Upper lobe of left lung (tissue), 6 donors: ENCODE data around the gene TUBB2A. TPM values are rescaled to one million over a fixed set of nuclear protein-coding genes. Genes with fewer than 3 reads are reported as not detected.

ENCODE experiments used
- ATAC-seq, 2 donors: fragments of 200-7000 bp; cut with Tn5 transposase; one replicate each; pipeline ENCODE4 v1.9.1; 2022; ENCODE audit warnings: mild to moderate bottlenecking in 2 of 2, moderate library complexity in 2 of 2; ENCODE audit not compliant: low FRiP score in 2 of 2
- DNase-seq, 2 donors: peaks; one replicate each; pipeline ENCODE4 v3.0.0-alpha.2; 2019 to 2020
- H3K27ac ChIP-seq, 4 donors: fragments of 200-600 bp; sonication (generic); one replicate each; pipeline ENCODE4 v1.5.1; 2016 to 2019
- H3K27me3 ChIP-seq, 4 donors: fragments of 200-600 bp; sonication (generic); one replicate each; pipeline ENCODE4 v1.5.1; 2017 to 2019
- H3K36me3 ChIP-seq, 4 donors: fragments of 200-600 bp; sonication (generic); one replicate each; pipeline ENCODE4 v1.5.1; 2016 to 2019
- H3K4me1 ChIP-seq, 4 donors: fragments of 200-600 bp; sonication (generic); one replicate each; pipeline ENCODE4 v1.5.1; 2018 to 2019
- H3K4me3 ChIP-seq, 4 donors: fragments of 200-600 bp; sonication (generic); one replicate each; pipeline ENCODE4 v1.5.1; 2017 to 2019; ENCODE audit warnings: mild to moderate bottlenecking in 2 of 4, moderate library complexity in 1 of 4
- H3K9me3 ChIP-seq, 4 donors: fragments of 200-600 bp; sonication (generic); one replicate each; pipeline ENCODE4 v1.5.1; 2018 to 2019
- EP300 ChIP-seq, 4 donors: sonication (generic); formaldehyde crosslinking; IDR thresholded peaks; one replicate each; pipeline ENCODE4 v1.5.1; 2017; ENCODE audit warnings: antibody characterized with exemption in 4 of 4, control low read depth in 2 of 4
- POLR2A ChIP-seq, 4 donors: fragments of 450-650 bp; IDR thresholded peaks; one replicate each; pipeline ENCODE4 v1.5.1; 2016 to 2017; ENCODE audit warnings: antibody characterized with exemption in 4 of 4, mild to moderate bottlenecking in 2 of 4
- POLR2AphosphoS5 ChIP-seq, 2 donors: sonication (generic); formaldehyde crosslinking; IDR thresholded peaks; one replicate each; pipeline ENCODE4 v1.5.1; 2017; ENCODE audit warnings: antibody characterized with exemption in 2 of 2
- WGBS, 2 donors: methylation state at CpG; one replicate each; pipeline ENCODE4 v1.1.5; 2017 to 2018; 5-methylcytosine and 5-hydroxymethylcytosine counted together
- total RNA-seq, 6 donors: library from RNA; depleted of rRNA in 4 of 6; stranded (reverse); fragments of >200 nt in 4 of 6; gene quantifications; one replicate each; pipeline versions ENCODE4 v1.1.0 to v1.2.1, GENCODE V29; 2016 to 2021
- TF ChIP-seq, protein P1 (sequence below), 6 experiments: fragments of 450-650 bp in 4 of 6; fragments of 200-600 bp in 2 of 6; sonication (generic) in 2 of 6; IDR thresholded peaks; one replicate each; pipeline ENCODE4 v1.5.1; 2016 to 2019; ENCODE audit warnings: antibody characterized with exemption in 6 of 6
- donor health status: DM: no; HTN: no; CAD: no; lungs with moderate emphysema.
- donor health status: DM: no; HTN: yes; CAD: no; lungs with severe emphysema.

TUBB2A gene
- total RNA-seq = 10 to 100 TPM in 5 of 6 donors, 1 to 10 TPM in 1; 6.3 to 29.5 (median 15.1) TPM

DNA sequence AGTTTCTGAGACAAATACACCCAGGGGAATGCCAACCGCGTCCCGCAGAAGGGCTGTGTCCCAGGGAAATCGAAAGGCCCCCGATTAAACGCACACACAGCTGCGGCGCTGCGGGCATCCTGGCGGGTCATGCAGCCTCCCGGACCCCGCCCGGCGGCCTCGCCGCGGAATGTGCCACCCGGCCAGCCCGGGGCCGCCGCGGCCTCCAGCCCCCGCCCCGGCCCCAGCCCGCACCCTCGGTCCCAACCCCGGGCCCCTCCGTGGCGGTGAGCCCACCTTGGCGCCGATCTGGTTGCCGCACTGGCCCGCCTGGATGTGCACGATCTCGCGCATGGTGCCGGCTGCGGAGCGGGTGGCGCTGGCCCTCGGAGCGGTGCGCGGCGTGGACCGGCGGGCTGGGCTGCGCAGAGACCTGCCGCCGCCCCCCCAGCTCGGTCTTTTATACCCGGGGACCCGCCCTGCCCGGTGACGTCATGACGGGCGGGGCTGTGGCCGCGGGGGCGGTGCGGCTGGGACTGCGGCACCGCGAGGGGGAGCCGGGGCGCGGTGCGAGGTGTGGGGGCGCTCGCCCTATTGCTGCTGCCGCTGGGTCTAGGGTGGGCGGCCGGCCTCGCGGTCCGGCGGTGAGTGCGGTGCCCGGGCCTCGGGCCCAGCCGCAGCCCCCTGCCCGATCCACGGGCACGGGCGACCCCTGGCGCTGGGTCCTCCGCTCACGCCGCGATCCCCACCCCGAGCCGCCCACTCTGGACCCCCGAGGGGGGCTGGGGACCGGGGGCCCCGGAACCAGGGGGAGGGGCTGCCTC is at the start of gene TUBB2A:
Gene TUBB2A (minus strand): TSS at position 414 of the 803 bp plus-strand sequence. CDS start 81 bp downstream, at position 333.
- 0% methylated on average over 15 to 24 of the region's 95 CpGs for WGBS, 2 donors
- H3K27me3 ChIP-seq = no peaks in the 10 kb centered on the region
- peak within 1 kb of the TSS; percentile 86 to 97 (median 94) for H3K27ac ChIP-seq
- H3K36me3 ChIP-seq = peaks cover 0 to 18% (median 0%) of the 10 kb centered on the region in 4 donors
- DNase-seq (peak; percentile 86 to 97), ATAC-seq (peak; percentile 88 to 95)
- TF ChIP-seq EP300 (IDR thresholded peaks at IDR 0.05) = peak in 1 of 4 donors; percentile 66
- peak; percentile 37 to 99 (median 97) for TF ChIP-seq POLR2A (IDR thresholded peaks at IDR 0.05)
- TF ChIP-seq, protein P1, sequence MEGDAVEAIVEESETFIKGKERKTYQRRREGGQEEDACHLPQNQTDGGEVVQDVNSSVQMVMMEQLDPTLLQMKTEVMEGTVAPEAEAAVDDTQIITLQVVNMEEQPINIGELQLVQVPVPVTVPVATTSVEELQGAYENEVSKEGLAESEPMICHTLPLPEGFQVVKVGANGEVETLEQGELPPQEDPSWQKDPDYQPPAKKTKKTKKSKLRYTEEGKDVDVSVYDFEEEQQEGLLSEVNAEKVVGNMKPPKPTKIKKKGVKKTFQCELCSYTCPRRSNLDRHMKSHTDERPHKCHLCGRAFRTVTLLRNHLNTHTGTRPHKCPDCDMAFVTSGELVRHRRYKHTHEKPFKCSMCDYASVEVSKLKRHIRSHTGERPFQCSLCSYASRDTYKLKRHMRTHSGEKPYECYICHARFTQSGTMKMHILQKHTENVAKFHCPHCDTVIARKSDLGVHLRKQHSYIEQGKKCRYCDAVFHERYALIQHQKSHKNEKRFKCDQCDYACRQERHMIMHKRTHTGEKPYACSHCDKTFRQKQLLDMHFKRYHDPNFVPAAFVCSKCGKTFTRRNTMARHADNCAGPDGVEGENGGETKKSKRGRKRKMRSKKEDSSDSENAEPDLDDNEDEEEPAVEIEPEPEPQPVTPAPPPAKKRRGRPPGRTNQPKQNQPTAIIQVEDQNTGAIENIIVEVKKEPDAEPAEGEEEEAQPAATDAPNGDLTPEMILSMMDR (IDR thresholded peaks at IDR 0.05) = peak; percentile 50 to 86 (median 80)
- TF ChIP-seq POLR2AphosphoS5 (IDR thresholded peaks at IDR 0.05) = peak; percentile 93 to 96
- H3K9me3 ChIP-seq = no peaks in the 10 kb centered on the region
- peak within 1 kb of the TSS; percentile 68 to 96 (median 79) for H3K4me3 ChIP-seq
- H3K4me1 ChIP-seq = peaks cover 0 to 23% (median 5%) of the 10 kb centered on the region in 4 donors

- no peak for TF ChIP-seq POLR2A (IDR thresholded peaks at IDR 0.05)
- TF ChIP-seq EP300 (IDR thresholded peaks at IDR 0.05) = no peak
- TF ChIP-seq, protein P1 (IDR thresholded peaks at IDR 0.05) = no peak
- TF ChIP-seq POLR2AphosphoS5 (IDR thresholded peaks at IDR 0.05) = no peak
- DNase-seq (no peak), ATAC-seq (no peak)
Measured at GRCh38 chr6:3206339-3207015, 49.1 kb upstream of the TUBB2A start.

DNA sequence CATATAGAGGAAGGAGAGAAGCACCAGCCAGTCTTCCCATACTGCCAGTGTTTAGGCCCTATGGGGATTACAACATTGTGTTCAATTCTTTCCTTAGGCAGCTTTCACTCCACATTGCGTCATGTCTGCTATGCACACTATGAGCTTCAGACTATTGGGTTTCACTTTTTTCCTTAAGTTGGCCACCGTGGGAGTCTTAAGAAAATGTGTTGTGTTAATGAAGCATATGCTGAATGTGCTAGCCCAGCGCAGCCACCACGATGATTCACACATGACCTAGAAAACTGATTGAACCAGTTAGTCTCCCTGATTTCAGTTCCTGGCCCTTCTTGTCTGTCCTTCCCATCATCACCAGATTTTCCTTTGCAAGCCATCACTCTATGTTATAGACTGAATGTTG is 48.6 kb upstream of the TUBB2A start:
- no peak overlapping the region for H3K27ac ChIP-seq
- no peak overlapping the region for H3K4me3 ChIP-seq
- TF ChIP-seq POLR2A (IDR thresholded peaks at IDR 0.05) (no peak), POLR2AphosphoS5 (IDR thresholded peaks at IDR 0.05) (no peak)
- TF ChIP-seq, protein P1 (IDR thresholded peaks at IDR 0.05) = no peak
- ATAC-seq = peak in 1 of 2 donors; percentile 55
- H3K9me3 ChIP-seq = no peaks in the 10 kb centered on the region
- no peaks in the 10 kb centered on the region for H3K36me3 ChIP-seq
- 88 to 94% methylated on average over 4 of the region's 4 CpGs for WGBS, 2 donors
- DNase-seq = no peak
- H3K4me1 ChIP-seq = peaks cover 0 to 3% (median 0%) of the 10 kb centered on the region in 4 donors
- no peaks in the 10 kb centered on the region for H3K27me3 ChIP-seq

More at GRCh38 chr6:3206339-3207015, 49.1 kb upstream of the TUBB2A start:
- Histone ChIP-seq H3K36me3 (no peaks in the 10 kb centered on the region), H3K27me3 (no peaks in the 10 kb centered on the region), H3K4me3 (no peak overlapping the region), H3K4me1 (peaks cover 0 to 3% (median 0%) of the 10 kb centered on the region in 4 donors), H3K9me3 (no peaks in the 10 kb centered on the region), H3K27ac (no peak overlapping the region)
- 92 to 94% methylated on average over 7 of the region's 7 CpGs for WGBS, 2 donors

- ATAC-seq (no peak), DNase-seq (no peak)
- Histone ChIP-seq H3K27ac (no peak overlapping the region), H3K9me3 (no peaks in the 10 kb centered on the region), H3K27me3 (no peaks in the 10 kb centered on the region), H3K36me3 (no peaks in the 10 kb centered on the region), H3K4me1 (peaks cover 0 to 3% (median 0%) of the 10 kb centered on the region in 4 donors), H3K4me3 (no peak overlapping the region)
- 88 to 93% methylated on average over 6 of the region's 6 CpGs for WGBS, 2 donors
- TF ChIP-seq POLR2AphosphoS5 (IDR thresholded peaks at IDR 0.05) = no peak
- TF ChIP-seq, protein P1 (IDR thresholded peaks at IDR 0.05) = no peak
- TF ChIP-seq POLR2A (IDR thresholded peaks at IDR 0.05) = no peak
- no peak for TF ChIP-seq EP300 (IDR thresholded peaks at IDR 0.05)
Measured at GRCh38 chr6:3204921-3205320, 47.6 kb upstream of the TUBB2A start.
